T-helper 22 cell (primary cell): Measurements from ENCODE around the gene CLRN3.

Experiments
- DNase-seq: peaks from one replicate; pipeline ENCODE4 v3.0.0-alpha.2; 2020; ENCODE audit warnings: low read depth

The CLRN3 gene

GRCh38 chr10:127899766-127900387 is 7.1 kb upstream of the CLRN3 start:
- no peak for DNase-seq

GRCh38 chr10:127897177-127897576 is 4.4 kb upstream of the CLRN3 start:
- no peak for DNase-seq

- DNase-seq, result no peak
These were observed 3.8 kb upstream of the CLRN3 start for GRCh38 chr10:127896590-127896989.

GRCh38 chr10:127894146-127894545 is 1.4 kb upstream of the CLRN3 start:
- no peak for DNase-seq

- DNase-seq, result no peak
These were observed 1.9 kb downstream of the CLRN3 start for GRCh38 chr10:127890832-127891334.

- DNase-seq, result no peak
These were observed 2.5 kb downstream of the CLRN3 start for GRCh38 chr10:127890216-127890615.

- no peak for DNase-seq
These were observed 3.0 kb downstream of the CLRN3 start for GRCh38 chr10:127889605-127890195.

GRCh38 chr10:127888521-127889312 is 4.0 kb downstream of the CLRN3 start:
- DNase-seq, result no peak

- no peak for DNase-seq
These were observed 5.0 kb downstream of the CLRN3 start for GRCh38 chr10:127887541-127888415.

GRCh38 chr10:127886371-127887051 is 6.2 kb downstream of the CLRN3 start:
- DNase-seq, result no peak

GRCh38 chr10:127884501-127884900 is 8.2 kb downstream of the CLRN3 start:
- DNase-seq, result no peak

- no peak for DNase-seq
These were observed 9.2 kb downstream of the CLRN3 start for GRCh38 chr10:127883516-127883915.

- DNase-seq, result no peak
These were observed 9.8 kb downstream of the CLRN3 start for GRCh38 chr10:127882801-127883459.

GRCh38 chr10:127882391-127882790 is 10.3 kb downstream of the CLRN3 start:
- DNase-seq, result no peak

- no peak for DNase-seq
These were observed 11.5 kb downstream of the CLRN3 start for GRCh38 chr10:127881262-127881661.

- DNase-seq, result no peak
These were observed 12.2 kb downstream of the CLRN3 start for GRCh38 chr10:127880557-127880956.

- DNase-seq, result no peak
These were observed 14.2 kb downstream of the CLRN3 start for GRCh38 chr10:127878475-127879055.

GRCh38 chr10:127877699-127878098 is 15.0 kb downstream of the CLRN3 start:
- no peak for DNase-seq

- DNase-seq, result no peak
These were observed 15.6 kb downstream of the CLRN3 start for GRCh38 chr10:127877116-127877515.

- DNase-seq, result no peak
These were observed 16.8 kb downstream of the CLRN3 start for GRCh38 chr10:127875916-127876315.

GRCh38 chr10:127875449-127875765 is 17.3 kb downstream of the CLRN3 start:
- DNase-seq, result no peak
